H9 (cell line): Measurements from ENCODE around the gene ATG13. TPM values are rescaled to one million over a fixed set of nuclear protein-coding genes. Genes with fewer than 3 reads are reported as not detected.

ENCODE experiments used
- DNase-seq: peaks from one replicate; pipeline ENCODE4 v3.0.0-alpha.2; 2017
- H2AFZ ChIP-seq: one replicate; pipeline ENCODE4 v1.6.1; 2013; ENCODE audit warnings: mild to moderate bottlenecking, low read length, control low read depth, moderate library complexity
- H2AK5ac ChIP-seq: 2 replicates; pipeline ENCODE4 v1.6.1; 2013; ENCODE audit warnings: low read length, control low read depth, mixed read lengths; ENCODE audit not compliant: insufficient read length
- H2BK120ac ChIP-seq: one replicate; pipeline ENCODE4 v1.6.1; 2013; ENCODE audit warnings: low read depth, mild to moderate bottlenecking, low read length, control low read depth, inconsistent platforms; ENCODE audit not compliant: poor library complexity, severe bottlenecking
- H2BK12ac ChIP-seq: 2 replicates; pipeline ENCODE4 v1.6.1; 2013; ENCODE audit warnings: low read length, control low read depth, mixed read lengths, low read depth; ENCODE audit not compliant: insufficient read length
- H2BK15ac ChIP-seq: 2 replicates; pipeline ENCODE4 v1.6.1; 2013; ENCODE audit warnings: low read depth, low read length, control low read depth
- H2BK20ac ChIP-seq: one replicate; pipeline ENCODE4 v1.6.1; 2013; ENCODE audit warnings: low read depth, mild to moderate bottlenecking, low read length, control low read depth, inconsistent platforms; ENCODE audit not compliant: poor library complexity, severe bottlenecking
- H2BK5ac ChIP-seq: 2 replicates; pipeline ENCODE4 v1.6.1; 2013; ENCODE audit warnings: low read length, control low read depth, mixed read lengths; ENCODE audit not compliant: insufficient read length
- H3K14ac ChIP-seq: 2 replicates; pipeline ENCODE4 v1.6.1; 2013; ENCODE audit warnings: low read length, control low read depth; ENCODE audit not compliant: insufficient read depth
- H3K18ac ChIP-seq: 2 replicates; pipeline ENCODE4 v1.6.1; 2013; ENCODE audit warnings: low read depth, mild to moderate bottlenecking, mixed read lengths, low read length, control low read depth; ENCODE audit not compliant: insufficient read length
- H3K23ac ChIP-seq: 2 replicates; pipeline ENCODE4 v1.6.1; 2013; ENCODE audit warnings: low read length, control low read depth, mixed read lengths, low read depth; ENCODE audit not compliant: insufficient read length
- H3K23me2 ChIP-seq: 2 replicates; pipeline ENCODE4 v1.6.1; 2013; ENCODE audit warnings: low read depth, mild to moderate bottlenecking, mixed read lengths, low read length, control low read depth; ENCODE audit not compliant: insufficient read length, poor library complexity, severe bottlenecking
- H3K27ac ChIP-seq: 2 replicates; pipeline ENCODE4 v1.5.1; 2013; ENCODE audit warnings: low read length, control low read depth, mixed read lengths, low read depth; ENCODE audit not compliant: insufficient read length
- H3K27me3 ChIP-seq: 2 replicates; pipeline ENCODE4 v1.6.1; 2013; ENCODE audit warnings: low read length, control low read depth, inconsistent platforms; ENCODE audit not compliant: insufficient read depth
- H3K4ac ChIP-seq: 2 replicates; pipeline ENCODE4 v1.6.1; 2013; ENCODE audit warnings: low read depth, mild to moderate bottlenecking, control low read depth, inconsistent platforms, low read length, moderate library complexity
- H3K4me1 ChIP-seq: 2 replicates; pipeline ENCODE4 v1.6.1; 2013; ENCODE audit warnings: low read length, control low read depth, inconsistent platforms; ENCODE audit not compliant: insufficient read depth
- H3K4me2 ChIP-seq: 2 replicates; pipeline ENCODE4 v1.6.1; 2013; ENCODE audit warnings: low read length, control low read depth, mixed read lengths; ENCODE audit not compliant: insufficient read length, insufficient read depth
- H3K56ac ChIP-seq: 2 replicates; pipeline ENCODE4 v1.6.1; 2013; ENCODE audit warnings: low read depth, mild to moderate bottlenecking, mixed read lengths, low read length, control low read depth; ENCODE audit not compliant: insufficient read length
- H3K79me1 ChIP-seq: 2 replicates; pipeline ENCODE4 v1.6.1; 2013; ENCODE audit warnings: low read depth, mild to moderate bottlenecking, moderate library complexity, low read length, control low read depth, inconsistent platforms; ENCODE audit not compliant: insufficient read depth, poor library complexity, severe bottlenecking
- H3K79me2 ChIP-seq: 2 replicates; pipeline ENCODE4 v1.6.1; 2013; ENCODE audit warnings: low read length, control low read depth, inconsistent platforms; ENCODE audit not compliant: insufficient read depth
- H3K9ac ChIP-seq: 2 replicates; pipeline ENCODE4 v1.6.1; 2013; ENCODE audit warnings: low read length, control low read depth, mixed read lengths; ENCODE audit not compliant: insufficient read length; ENCODE audit errors: extremely low read depth
- H3K9me3 ChIP-seq: one replicate; pipeline ENCODE4 v1.6.1; 2013; ENCODE audit warnings: low read depth, low read length, inconsistent platforms; ENCODE audit not compliant: control insufficient read depth
- H3T11ph ChIP-seq: one replicate; pipeline ENCODE4 v1.6.1; 2013; ENCODE audit warnings: mild to moderate bottlenecking, low read length, control low read depth, inconsistent platforms
- H4K20me1 ChIP-seq: one replicate; pipeline ENCODE4 v1.6.1; 2013; ENCODE audit not compliant: control insufficient read depth, insufficient read length, insufficient read depth
- H4K5ac ChIP-seq: 2 replicates; pipeline ENCODE4 v1.6.1; 2013; ENCODE audit warnings: low read depth, mild to moderate bottlenecking, mixed read lengths, low read length, control low read depth; ENCODE audit not compliant: insufficient read length
- H4K8ac ChIP-seq: replicated peaks from 2 replicates; pipeline ENCODE4 v1.6.1; 2013; ENCODE audit warnings: low read length, control low read depth, mixed read lengths, low read depth; ENCODE audit not compliant: insufficient read length
- H4K91ac ChIP-seq: 2 replicates; pipeline ENCODE4 v1.6.1; 2013; ENCODE audit warnings: low read depth, mild to moderate bottlenecking, moderate library complexity, mixed read lengths, low read length, control low read depth; ENCODE audit not compliant: insufficient read length
- H3K27ac Mint-ChIP-seq, 3 experiments: 2 replicates in 2 of 3; 3 replicates in 1 of 3; pipeline ENCODE4 v1.8.0; 2020 to 2021; ENCODE audit warnings: mixed read lengths in 3 of 3, mild to moderate bottlenecking in 1 of 3, moderate library complexity in 1 of 3
- H3K27me3 Mint-ChIP-seq: 2 replicates; pipeline ENCODE4 v1.8.0; 2021; ENCODE audit warnings: low read depth, mild to moderate bottlenecking, moderate library complexity, mixed read lengths
- H3K36me3 Mint-ChIP-seq, 3 experiments: 2 replicates in 2 of 3; 3 replicates in 1 of 3; pipeline ENCODE4 v1.8.0; 2020 to 2021; ENCODE audit warnings: low read depth in 3 of 3, mixed read lengths in 3 of 3; ENCODE audit not compliant: insufficient read depth in 1 of 3
- H3K4me1 Mint-ChIP-seq, 2 experiments: 2 replicates each; pipeline ENCODE4 v1.8.0; 2020; ENCODE audit warnings: mixed read lengths in 2 of 2
- H3K4me3 Mint-ChIP-seq, 2 experiments: 2 replicates in 1 of 2; 3 replicates in 1 of 2; pipeline ENCODE4 v1.8.0; 2020 to 2021; ENCODE audit warnings: mild to moderate bottlenecking in 2 of 2, mixed read lengths in 2 of 2, moderate library complexity in 1 of 2
- H3K9me3 Mint-ChIP-seq, 2 experiments: 2 replicates in 1 of 2; 3 replicates in 1 of 2; pipeline ENCODE4 v1.8.0; 2020; ENCODE audit warnings: mild to moderate bottlenecking in 2 of 2, mixed read lengths in 2 of 2, moderate library complexity in 1 of 2
- CTCF ChIP-seq: fragments of 200-600 bp; sonication (generic); conservative IDR thresholded peaks from 3 replicates; pipeline ENCODE4 v1.8.0; 2021; ENCODE audit warnings: antibody characterized with exemption, mild to moderate bottlenecking
- WGBS: extraction: QIAGEN DNeasy Blood & Tissue Kit; methylation state at CpG from one replicate; pipeline ENCODE4 v1.1.7; 2013; ENCODE audit warnings: missing lambda C conversion rate, low lambda C conversion rate, mixed read lengths; ENCODE audit not compliant: insufficient read length; ENCODE audit errors: extremely low coverage; 5-methylcytosine and 5-hydroxymethylcytosine counted together
- total RNA-seq: library from RNA; stranded (reverse); gene quantifications from 2 replicates; pipeline ENCODE4 v1.2.1, GENCODE V29; 2021

ATG13 gene
- total RNA-seq, 1 experiment from 2014 or later = 79.1 TPM

DNA sequence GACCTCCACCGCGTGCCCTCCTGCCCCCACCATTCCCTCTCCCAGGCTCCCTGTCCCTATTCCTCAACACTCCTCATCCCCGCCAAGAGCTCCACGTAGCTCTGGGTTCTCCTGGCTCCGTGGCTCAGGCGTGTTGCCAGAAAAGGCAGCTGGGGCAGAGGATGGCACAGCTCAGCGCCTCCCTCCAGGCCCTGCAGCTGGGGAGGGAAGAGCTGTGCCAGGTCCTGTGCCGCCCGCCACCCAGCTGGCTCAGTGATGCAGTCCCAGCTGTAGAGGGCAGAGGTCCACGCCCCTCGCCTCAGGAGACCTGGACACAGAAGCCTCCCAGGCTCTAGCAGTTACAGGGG, 78.8 kb downstream of the ATG13 start:
- Histone ChIP-seq H3K56ac (no peak overlapping the region), H2BK5ac (no peak overlapping the region), H3K4me2 (no peak overlapping the region), H3K27ac (no peak overlapping the region), H3K23ac (no peak overlapping the region), H4K8ac (no peak overlapping the region), H3K18ac (no peak overlapping the region), H3T11ph (no peak overlapping the region), H3K14ac (no peak overlapping the region), H4K91ac (no peak overlapping the region), H3K23me2 (no peaks in the 10 kb centered on the region), H3K27me3 (no peaks in the 10 kb centered on the region), H3K4ac (no peak overlapping the region), H3K79me1 (no peaks in the 10 kb centered on the region), H4K20me1 (no peaks in the 10 kb centered on the region), H2BK15ac (no peak overlapping the region), H3K9ac (no peak overlapping the region), H2AK5ac (no peak overlapping the region), H3K9me3 (no peaks in the 10 kb centered on the region), H2AFZ (no peak overlapping the region), H2BK120ac (no peak overlapping the region), H2BK12ac (no peak overlapping the region), H3K4me1 (no peaks in the 10 kb centered on the region), H3K79me2 (no peaks in the 10 kb centered on the region; the same call in 1 of the 2 replicates), H4K5ac (no peak overlapping the region), H2BK20ac (no peak overlapping the region)
- no peak for DNase-seq
- H3K27ac Mint-ChIP-seq = no peak overlapping the region
- no peak for TF ChIP-seq CTCF
- H3K4me1 Mint-ChIP-seq = peaks cover 11% of the 10 kb centered on the region in 2 experiments; a peak in 3 of 4 replicates
- no peaks in the 10 kb centered on the region for H3K27me3 Mint-ChIP-seq
- H3K4me3 Mint-ChIP-seq = no peak overlapping the region
- no CpG with 5 or more reads among the region's 11 CpGs for WGBS
- H3K9me3 Mint-ChIP-seq = no peaks in the 10 kb centered on the region
- peaks cover 2 to 14% (median 13%) of the 10 kb centered on the region in 3 experiments; a peak in 6 of 7 replicates for H3K36me3 Mint-ChIP-seq
